Inflammatory macrophage (primary cell): ENCODE measurements around the gene CNN1.

Experiments used
- DNase-seq, 2 donors: peaks; one replicate each; pipeline ENCODE4 v3.0.0-alpha.2; 2020 to 2022
- total RNA-seq, 18 experiments: gene quantifications; one replicate each; lab custom pipeline; 2026; ENCODE audit warnings: mixed read lengths in 6 of 18, inconsistent platforms in 2 of 18; lab: John Stamatoyannopoulos, UW

CNN1 gene
- 0 to 0.14 (median 0.05) reads per million in 18 experiments for total RNA-seq

- no peak for DNase-seq
These were observed at the start of gene CNN1 for GRCh38 chr19:11538232-11539036. CNN1 (plus strand) TSS chr19:11538851; CDS start chr19:11538928, 77 bp downstream.

DNA sequence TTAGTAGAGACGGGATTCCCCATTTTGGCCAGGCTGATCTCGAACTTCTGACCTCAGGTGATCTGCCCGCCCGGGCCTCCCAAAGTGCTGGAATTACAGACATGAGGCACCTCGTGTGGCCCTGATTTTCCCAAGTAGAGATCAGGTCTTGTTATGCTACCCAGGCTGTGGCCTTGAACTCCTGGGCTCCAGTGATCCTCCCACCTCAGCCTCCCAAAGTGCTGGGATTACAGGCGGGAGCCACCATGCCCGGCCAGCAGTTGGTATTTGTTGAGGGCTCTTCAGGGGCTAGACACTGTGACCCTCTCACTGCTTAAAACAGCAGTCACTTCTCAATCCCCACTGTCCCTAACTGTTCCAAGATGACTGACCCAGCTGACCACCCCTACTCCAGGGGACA is 49.3 kb upstream of the CNN1 start:
- DNase-seq, result no peak

- no peak for DNase-seq
These were observed 43.9 kb upstream of the CNN1 start for GRCh38 chr19:11494634-11495285.

DNA sequence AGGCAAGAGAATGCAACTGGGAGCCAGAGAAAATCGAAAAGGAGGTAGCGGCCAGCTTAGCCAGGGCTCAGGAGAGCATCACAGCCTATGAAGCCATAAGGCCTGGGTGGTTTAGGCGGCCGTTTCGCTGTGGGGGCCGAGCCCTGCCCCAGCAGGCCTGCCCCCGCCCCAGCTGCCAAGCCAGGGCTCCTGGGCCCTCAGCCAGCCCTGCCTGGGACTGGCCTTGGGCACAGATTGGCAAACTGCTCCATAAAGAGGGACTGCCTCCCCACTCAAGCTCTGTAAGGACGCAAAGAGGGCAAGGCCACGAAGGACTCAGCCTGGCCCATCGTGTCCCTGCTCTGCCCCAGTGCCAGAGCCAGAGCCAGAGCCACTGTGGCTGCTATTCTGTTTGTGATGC is 43.2 kb upstream of the CNN1 start:
- DNase-seq, result no peak

DNA sequence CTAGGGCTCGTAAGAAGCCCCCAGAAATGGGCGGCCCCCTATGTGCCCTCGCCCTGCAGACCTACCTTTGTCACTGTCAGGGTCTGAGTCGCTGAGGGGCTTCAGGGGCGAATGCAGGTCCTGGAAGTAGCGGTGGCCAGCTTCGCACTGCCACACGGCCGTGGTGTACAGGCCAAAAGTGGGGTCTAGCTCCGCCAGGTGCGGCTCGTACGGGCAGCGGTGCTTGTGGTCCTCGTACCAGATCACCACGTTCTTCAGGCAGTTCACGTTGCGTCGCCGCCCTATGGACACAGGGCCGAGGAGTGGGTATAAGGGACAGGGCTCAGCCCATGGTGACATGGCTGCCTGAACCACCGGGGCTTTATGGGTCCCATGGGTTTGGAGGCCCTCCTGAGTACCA is 42.8 kb upstream of the CNN1 start:
- DNase-seq, result no peak

GRCh38 chr19:11496391-11497163 is 42.1 kb upstream of the CNN1 start:
- DNase-seq, result peak; percentile 45 to 60

DNA sequence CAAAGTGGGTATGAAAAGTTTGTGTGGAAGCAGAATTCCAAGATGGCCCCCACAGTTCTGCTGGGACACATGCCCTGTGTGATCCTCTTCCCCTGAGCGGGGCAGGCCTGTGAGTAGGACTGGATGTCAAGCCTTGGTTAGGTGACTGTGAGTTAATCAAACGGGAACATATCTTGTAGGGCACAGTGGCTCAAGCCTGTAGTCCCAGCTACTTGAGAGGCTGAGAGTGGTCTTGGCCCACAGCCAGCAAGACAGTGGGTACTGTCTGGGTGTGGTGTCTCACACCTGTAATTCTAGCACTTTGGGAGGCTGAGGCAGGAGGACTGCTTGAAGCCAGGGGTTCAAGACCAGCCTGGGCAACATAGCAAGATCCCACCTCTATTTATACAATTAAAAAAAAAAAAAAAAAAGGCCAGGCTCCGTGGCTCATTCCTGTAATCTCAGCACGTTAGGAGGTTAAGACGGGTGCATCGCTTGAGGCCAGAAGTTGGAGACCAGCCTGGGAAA is 39.4 kb upstream of the CNN1 start:
- DNase-seq, result no peak

- DNase-seq, result no peak
These were observed 38.7 kb upstream of the CNN1 start for GRCh38 chr19:11499890-11500420.

DNA sequence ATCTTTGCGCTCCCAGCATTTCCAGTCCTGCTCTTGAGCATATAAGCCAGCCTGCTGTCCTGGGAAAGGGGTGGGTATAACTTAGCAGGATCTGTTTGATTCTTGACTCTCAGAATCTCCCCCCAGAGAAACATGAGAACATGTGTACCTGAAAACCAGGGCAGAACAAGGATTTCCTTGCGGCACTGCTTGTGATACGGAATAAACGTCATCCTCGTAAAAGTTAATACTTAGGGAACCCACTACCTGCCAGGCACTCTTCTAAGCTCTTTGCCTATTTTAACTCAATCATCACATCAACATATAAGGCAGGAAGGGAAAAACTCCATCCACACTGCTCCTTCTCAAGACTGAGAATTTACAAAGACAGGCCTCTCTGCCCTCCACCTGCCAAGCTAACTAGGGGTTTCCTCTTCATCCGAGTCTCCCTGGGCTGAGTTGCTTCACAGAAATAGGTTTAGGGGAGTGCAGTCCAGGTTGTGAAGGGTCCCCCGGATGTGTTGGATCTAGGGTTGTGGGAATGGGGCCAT is 34.1 kb upstream of the CNN1 start:
- no peak for DNase-seq

DNA sequence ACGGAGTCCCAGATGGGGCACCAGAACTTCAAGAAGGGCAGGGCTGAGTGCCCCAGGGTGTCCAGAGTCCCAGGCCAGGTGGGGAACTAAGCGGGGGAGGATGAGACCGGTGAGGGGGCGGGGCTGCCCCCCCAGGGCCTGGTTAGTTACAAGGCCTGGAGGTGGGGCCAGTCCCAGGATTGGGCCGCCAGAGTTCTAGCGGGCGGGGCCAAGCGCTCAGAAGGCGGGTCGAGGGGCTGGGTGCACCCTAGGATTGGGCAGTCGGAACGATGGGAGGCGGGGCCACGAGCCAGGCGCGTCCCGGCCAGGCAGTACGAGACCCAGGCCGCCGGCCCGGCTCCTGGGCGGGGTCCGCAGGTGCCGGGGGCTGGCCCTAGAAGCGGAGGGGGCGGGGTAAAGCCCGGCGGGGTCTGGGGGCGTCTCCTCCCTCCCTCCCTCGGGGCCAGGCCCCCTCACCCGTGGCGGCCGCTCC is 33.6 kb upstream of the CNN1 start:
- peak; percentile 90 to 93 for DNase-seq

DNA sequence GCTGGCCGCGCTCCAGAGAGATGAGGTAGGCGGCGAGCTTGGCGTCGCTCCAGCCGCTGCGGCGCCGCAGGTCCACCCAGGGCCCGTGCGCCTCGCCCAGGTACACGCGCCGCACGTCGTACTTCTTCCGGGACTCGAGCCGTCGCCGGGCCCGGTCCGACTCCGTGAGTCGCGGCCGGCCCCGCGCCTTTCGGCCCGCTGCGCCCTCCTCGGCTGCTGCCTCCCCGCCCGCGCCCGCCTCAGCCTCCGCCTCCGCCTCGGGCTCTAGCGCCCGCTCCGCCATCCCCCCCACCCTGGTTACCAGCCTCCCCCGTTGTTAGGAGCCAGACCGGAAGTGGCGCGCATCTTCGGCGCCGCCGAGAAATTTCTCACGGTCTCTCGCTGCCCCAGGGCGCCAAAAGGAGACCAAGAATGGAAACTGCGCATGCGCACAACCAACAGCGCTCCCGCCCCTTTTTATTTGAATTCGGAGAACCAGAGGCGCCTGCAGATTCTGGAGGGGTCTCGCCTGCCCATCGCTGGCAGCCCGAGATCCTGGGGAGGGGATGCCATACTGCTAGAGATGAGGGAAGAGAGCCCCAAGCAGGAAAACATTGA is 33.0 kb upstream of the CNN1 start, which contains the start of gene ZNF653:
ZNF653 (minus strand) TSS at position 336 of the 597 bp plus-strand sequence; CDS start at position 283, 53 bp downstream.
- peak; percentile 95 to 97 for DNase-seq

DNA sequence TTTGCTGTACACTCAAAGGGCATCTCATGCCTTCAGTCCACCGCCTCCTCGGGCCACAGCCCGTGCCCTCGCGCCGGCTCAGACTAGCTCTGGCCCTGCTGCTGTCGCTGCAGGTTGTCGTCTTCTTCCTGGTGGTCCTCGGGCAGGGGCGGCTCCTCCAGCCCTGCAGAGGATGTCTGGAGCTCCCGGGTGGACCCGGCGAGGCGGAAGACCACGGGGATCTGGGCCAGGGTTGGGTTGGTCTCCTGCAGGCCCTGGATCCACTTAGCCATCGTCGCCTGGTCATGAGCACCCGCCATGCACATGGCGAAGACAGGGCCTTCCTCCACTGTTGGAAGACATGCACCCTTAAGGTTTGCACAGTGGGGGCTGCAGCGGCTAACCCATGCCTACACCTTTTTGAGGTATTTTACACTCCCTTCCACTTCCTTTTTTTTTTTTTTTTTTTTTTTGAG is 32.5 kb upstream of the CNN1 start:
- DNase-seq, result peak in 1 of 2 donors; percentile 10

GRCh38 chr19:11506967-11507366 is 31.7 kb upstream of the CNN1 start:
- no peak for DNase-seq

- DNase-seq, result no peak
These were observed 31.1 kb upstream of the CNN1 start for GRCh38 chr19:11507370-11508078.

- DNase-seq, result no peak
These were observed 28.2 kb upstream of the CNN1 start for GRCh38 chr19:11510444-11510843.

DNA sequence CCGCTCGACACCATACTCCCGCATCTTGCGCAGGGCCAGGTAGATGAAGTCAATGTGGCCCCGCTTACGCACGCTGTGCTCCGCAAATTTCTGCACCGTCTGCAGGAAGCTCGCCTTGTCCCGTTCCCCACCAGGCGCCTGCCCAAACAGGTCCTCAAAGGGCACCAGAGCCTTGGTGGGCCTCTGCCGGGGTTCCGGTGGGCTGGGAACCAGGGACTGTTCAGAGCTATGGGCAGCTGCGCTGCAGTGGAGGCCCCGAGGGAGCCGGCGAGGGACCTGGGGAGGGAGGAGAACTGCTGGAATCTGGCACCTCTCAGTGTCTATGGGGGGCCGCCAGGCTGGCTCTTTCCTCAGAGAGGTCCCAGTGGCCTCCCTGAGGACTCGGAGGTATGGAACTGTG is 24.7 kb upstream of the CNN1 start:
- no peak for DNase-seq

GRCh38 chr19:11519138-11519537 is 19.5 kb upstream of the CNN1 start:
- no peak for DNase-seq

- peak; percentile 99 for DNase-seq
These were observed 9.9 kb upstream of the CNN1 start, which contains the start of gene ECSIT for GRCh38 chr19:11528551-11529341. ECSIT (minus strand) TSS chr19:11529134; CDS start chr19:11519170, 9,964 bp downstream.

GRCh38 chr19:11530432-11530831 is 8.2 kb upstream of the CNN1 start:
- peak; percentile 74 to 80 for DNase-seq

DNA sequence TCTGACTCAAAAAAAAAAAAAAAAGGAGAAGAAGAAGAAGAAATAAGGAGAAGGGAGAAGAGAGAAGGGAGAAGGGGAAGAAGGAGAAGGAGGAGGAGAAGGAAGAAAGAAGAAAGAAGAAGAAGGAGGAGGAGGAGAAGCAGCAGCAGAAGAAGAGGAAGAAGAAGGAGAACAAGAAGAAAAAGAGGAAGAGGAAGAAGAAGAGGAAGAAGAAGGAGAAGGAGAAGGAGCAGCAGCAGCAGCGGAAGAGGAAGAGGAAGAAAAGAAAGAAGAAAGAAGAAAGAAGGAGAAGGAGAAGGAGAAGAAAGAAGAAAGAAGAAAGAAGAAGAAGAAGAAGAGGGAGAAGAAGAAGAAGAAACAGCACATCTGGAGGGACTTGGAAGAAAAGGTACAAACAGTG is 4.1 kb upstream of the CNN1 start:
- DNase-seq, result peak in 1 of 2 donors; percentile 22
